GM19467 (cell line): ENCODE data around the gene PSMC2.
"Not testable (repeated sequence)": the region's sequence is repeated elsewhere in the genome, so short reads cannot be mapped to it uniquely, and the experiment has no call there.

Source experiments
- ATAC-seq: cut with Tn5 transposase; IDR thresholded peaks from one replicate; pipeline ENCODE4 v1.9.1; 2021; ENCODE audit warnings: mild to moderate bottlenecking, moderate library complexity; ENCODE audit not compliant: unreplicated experiment

PSMC2 gene

GRCh38 chr7:103373866-103374643 is 26.6 kb downstream of the PSMC2 start:
- no peak for ATAC-seq

- ATAC-seq = no peak
Measured at GRCh38 chr7:103379270-103379975, 32.0 kb downstream of the PSMC2 start.

- ATAC-seq = no peak
Measured at GRCh38 chr7:103380395-103381191, 33.1 kb downstream of the PSMC2 start.

GRCh38 chr7:103381280-103382031 is 34.0 kb downstream of the PSMC2 start:
- ATAC-seq = no peak

GRCh38 chr7:103382032-103382402 is 34.6 kb downstream of the PSMC2 start:
- no peak for ATAC-seq

GRCh38 chr7:103387242-103387641 is 39.8 kb downstream of the PSMC2 start:
- ATAC-seq = no peak

- no peak for ATAC-seq
Measured at GRCh38 chr7:103388469-103389140, 41.2 kb downstream of the PSMC2 start.

- no peak for ATAC-seq
Measured at GRCh38 chr7:103389263-103389662, 41.8 kb downstream of the PSMC2 start.

GRCh38 chr7:103391150-103391549 is 43.7 kb downstream of the PSMC2 start:
- no peak for ATAC-seq

- ATAC-seq = no peak
Measured at GRCh38 chr7:103391976-103392375, 44.5 kb downstream of the PSMC2 start.

GRCh38 chr7:103394566-103394965 is 47.1 kb downstream of the PSMC2 start:
- no peak for ATAC-seq

GRCh38 chr7:103395071-103395470 is 47.6 kb downstream of the PSMC2 start:
- ATAC-seq = no peak

GRCh38 chr7:103396471-103396870 is 49.0 kb downstream of the PSMC2 start:
- no peak for ATAC-seq

GRCh38 chr7:103398483-103399127 is 51.2 kb downstream of the PSMC2 start:
- ATAC-seq = no peak

- not testable (repeated sequence) for ATAC-seq
Measured at GRCh38 chr7:103399687-103400086, 52.2 kb downstream of the PSMC2 start.

GRCh38 chr7:103405789-103406613 is 58.6 kb downstream of the PSMC2 start:
- ATAC-seq = not testable (repeated sequence)

GRCh38 chr7:103412151-103412550 is 64.7 kb downstream of the PSMC2 start:
- no peak for ATAC-seq

GRCh38 chr7:103413407-103413806 is 66.0 kb downstream of the PSMC2 start:
- no peak for ATAC-seq

GRCh38 chr7:103418241-103418640 is 70.8 kb downstream of the PSMC2 start:
- no peak for ATAC-seq
